Skeletal muscle tissue (tissue), 4 donors: Measurements from ENCODE around the gene PRKCE. TPM values are rescaled to one million over a fixed set of nuclear protein-coding genes. Genes with fewer than 3 reads are reported as not detected.
"Not testable (repeated sequence)": the region's sequence is repeated elsewhere in the genome, so short reads cannot be mapped to it uniquely, and the experiment has no call there.

ENCODE experiments used
- H3K27ac ChIP-seq: one replicate; pipeline ENCODE4 v1.7.0; 2013; ENCODE audit warnings: mild to moderate bottlenecking, low read depth, low read length, inconsistent platforms
- H3K27me3 ChIP-seq, 3 donors: one replicate each; pipeline ENCODE4 v1.7.0; 2013; ENCODE audit warnings: low read length in 3 of 3; ENCODE audit not compliant: control insufficient read depth in 3 of 3, insufficient read depth in 3 of 3
- H3K36me3 ChIP-seq, 3 donors: one replicate each; pipeline ENCODE4 v1.7.0; 2013; ENCODE audit warnings: low read length in 3 of 3; ENCODE audit not compliant: control insufficient read depth in 3 of 3, insufficient read depth in 3 of 3
- H3K4me1 ChIP-seq, 3 donors: one replicate each; pipeline ENCODE4 v1.7.0; 2013; ENCODE audit warnings: low read length in 3 of 3, mild to moderate bottlenecking in 3 of 3; ENCODE audit not compliant: control insufficient read depth in 3 of 3, insufficient read depth in 3 of 3
- H3K4me3 ChIP-seq, 3 donors: one replicate each; pipeline ENCODE4 v1.7.0; 2013; ENCODE audit warnings: low read length in 3 of 3
- H3K9ac ChIP-seq, 3 donors: one replicate each; pipeline ENCODE4 v1.7.0; 2013; ENCODE audit warnings: low read length in 3 of 3, mild to moderate bottlenecking in 3 of 3, moderate library complexity in 2 of 3, low read depth in 1 of 3
- H3K9me3 ChIP-seq, 3 donors: one replicate each; pipeline ENCODE4 v1.7.0; 2013; ENCODE audit warnings: low read length in 3 of 3; ENCODE audit not compliant: control insufficient read depth in 3 of 3
- total RNA-seq: library from RNA; depleted of rRNA; stranded (reverse); fragments of >200 nt; gene quantifications from one replicate; pipeline ENCODE4 v1.2.3, GENCODE V29; 2014
- donor health status: Osteomylitis.

Gene PRKCE
- total RNA-seq, 1 donor from 2014 or later: 9.4 TPM

DNA sequence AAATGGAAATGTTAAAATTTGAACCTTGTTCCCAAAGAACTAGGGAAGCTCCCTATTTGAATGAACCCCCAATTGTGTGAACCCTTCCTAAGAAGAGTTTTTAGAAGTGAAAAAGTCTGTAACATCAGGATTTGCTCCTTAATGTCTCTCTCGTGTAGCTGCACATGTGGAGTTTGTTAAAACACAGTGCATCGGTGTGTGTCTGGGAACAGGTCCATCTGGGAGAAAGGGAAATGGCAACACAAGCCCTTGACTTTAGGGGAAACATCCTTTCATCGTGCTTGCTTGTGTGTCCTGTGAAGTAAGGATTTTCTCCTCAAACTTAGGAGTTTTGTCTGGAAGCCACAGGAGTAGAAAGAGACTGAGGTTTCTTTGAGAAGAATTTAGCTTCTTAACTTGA is 203.9 kb downstream of the PRKCE start:
- H3K4me3 ChIP-seq: no peak overlapping the region
- H3K27me3 ChIP-seq: no peaks in the 10 kb centered on the region
- no peaks in the 10 kb centered on the region for H3K36me3 ChIP-seq
- no peaks in the 10 kb centered on the region for H3K9me3 ChIP-seq
- no peak overlapping the region for H3K9ac ChIP-seq
- H3K4me1 ChIP-seq: peaks cover 5 to 7% (median 6%) of the 10 kb centered on the region in 3 donors
- no peak overlapping the region for H3K27ac ChIP-seq

DNA sequence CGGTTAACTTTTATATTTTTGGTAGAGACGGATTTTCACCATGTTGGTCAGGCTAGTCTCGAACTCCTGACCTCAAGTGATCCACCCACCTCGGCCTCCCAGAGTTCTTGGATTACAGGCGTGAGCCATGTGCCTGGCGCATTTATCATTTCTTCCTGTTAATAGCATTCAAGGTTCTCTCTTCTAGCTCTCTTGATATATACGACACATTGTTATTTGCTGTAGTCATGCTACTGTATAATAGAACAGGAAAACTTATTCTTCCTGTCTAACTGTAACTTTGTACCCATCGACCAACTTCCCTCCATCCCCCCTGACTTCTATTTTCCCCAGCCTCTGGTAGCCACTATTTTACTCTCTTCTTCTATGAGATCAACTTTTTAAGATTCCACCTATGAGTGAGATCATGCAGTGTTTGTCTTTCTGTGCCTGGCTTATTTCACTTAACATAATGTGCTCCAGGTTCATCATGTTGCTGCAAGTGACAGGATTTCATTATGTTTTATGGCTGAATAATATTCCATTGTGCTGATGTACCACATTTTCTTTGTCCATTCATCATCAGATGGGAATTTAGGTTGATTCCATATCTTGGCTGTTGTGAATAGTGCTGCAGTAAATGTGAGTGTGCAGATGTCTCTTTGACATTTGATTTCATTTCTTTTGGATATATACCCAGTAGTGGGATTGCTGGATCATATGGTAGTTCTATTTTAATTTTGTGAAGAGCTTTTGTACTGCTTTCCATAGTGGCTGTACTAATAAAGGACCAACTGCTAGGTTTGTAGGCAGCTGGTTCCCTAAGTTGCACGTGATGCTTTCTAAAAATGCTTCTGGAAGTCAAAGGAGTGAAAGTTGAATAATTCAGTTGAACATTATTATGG is 205.2 kb downstream of the PRKCE start:
- H3K27ac ChIP-seq: no peak overlapping the region
- H3K4me3 ChIP-seq: no peak overlapping the region
- no peaks in the 10 kb centered on the region for H3K27me3 ChIP-seq
- H3K4me1 ChIP-seq: peaks cover 4 to 12% (median 6%) of the 10 kb centered on the region in 3 donors
- no peaks in the 10 kb centered on the region for H3K36me3 ChIP-seq
- no peak overlapping the region for H3K9ac ChIP-seq
- no peaks in the 10 kb centered on the region for H3K9me3 ChIP-seq

DNA sequence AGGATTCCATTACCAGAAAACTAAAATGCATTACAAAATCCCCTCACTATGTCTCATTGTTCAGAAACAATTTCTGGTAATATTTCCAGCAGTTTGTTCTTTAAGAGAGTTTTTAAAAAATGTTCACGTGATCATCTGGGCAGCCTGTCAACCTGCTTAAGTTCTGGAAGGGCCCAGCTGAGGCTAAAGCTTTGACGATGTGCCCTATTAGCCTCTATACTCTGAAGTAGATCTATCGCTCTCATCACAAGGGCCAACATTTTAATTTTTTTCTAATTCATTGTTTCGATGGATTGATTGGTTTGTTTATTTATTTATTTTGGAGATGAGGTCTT is 205.8 kb downstream of the PRKCE start:
- Histone ChIP-seq H3K9me3 (no peaks in the 10 kb centered on the region), H3K27ac (no peak overlapping the region), H3K27me3 (no peaks in the 10 kb centered on the region), H3K4me3 (no peak overlapping the region), H3K4me1 (peaks cover 0 to 12% (median 3%) of the 10 kb centered on the region in 3 donors), H3K36me3 (no peaks in the 10 kb centered on the region), H3K9ac (no peak overlapping the region)

DNA sequence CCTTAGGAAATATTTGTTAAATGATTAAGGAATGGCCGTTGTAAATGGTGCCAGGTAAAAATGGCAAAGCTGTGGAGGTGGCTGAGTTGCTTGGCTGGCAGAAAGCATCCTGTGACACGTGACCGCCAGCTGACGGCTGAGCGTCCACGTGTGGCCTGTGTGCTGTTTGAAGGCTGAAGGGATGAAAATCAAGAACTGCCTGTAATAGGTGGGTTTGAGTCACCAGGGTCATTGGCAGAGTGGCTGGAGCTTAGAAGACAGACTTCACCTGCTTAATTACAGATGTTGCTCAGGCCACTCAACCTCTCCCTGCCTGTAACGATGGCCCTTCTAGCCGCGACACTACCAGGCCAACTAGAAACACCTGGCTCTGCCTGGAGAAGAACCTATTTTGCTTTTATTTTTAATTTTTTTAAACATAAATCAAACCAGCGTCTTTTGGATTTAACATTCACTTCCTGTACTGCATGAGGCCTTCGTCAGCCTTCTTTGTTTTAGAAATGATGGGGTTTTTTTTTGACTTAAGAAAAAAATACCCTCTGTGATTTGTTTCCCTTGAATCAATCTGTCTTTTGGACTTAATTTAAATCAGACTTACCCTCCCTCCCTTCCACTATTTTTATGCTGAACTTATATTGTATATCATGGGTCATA is 206.5 kb downstream of the PRKCE start:
- Histone ChIP-seq H3K9ac (no peak overlapping the region), H3K36me3 (no peaks in the 10 kb centered on the region), H3K4me1 (peaks cover 0 to 14% (median 3%) of the 10 kb centered on the region in 3 donors), H3K27me3 (no peaks in the 10 kb centered on the region), H3K9me3 (no peaks in the 10 kb centered on the region), H3K27ac (no peak overlapping the region), H3K4me3 (no peak overlapping the region)

DNA sequence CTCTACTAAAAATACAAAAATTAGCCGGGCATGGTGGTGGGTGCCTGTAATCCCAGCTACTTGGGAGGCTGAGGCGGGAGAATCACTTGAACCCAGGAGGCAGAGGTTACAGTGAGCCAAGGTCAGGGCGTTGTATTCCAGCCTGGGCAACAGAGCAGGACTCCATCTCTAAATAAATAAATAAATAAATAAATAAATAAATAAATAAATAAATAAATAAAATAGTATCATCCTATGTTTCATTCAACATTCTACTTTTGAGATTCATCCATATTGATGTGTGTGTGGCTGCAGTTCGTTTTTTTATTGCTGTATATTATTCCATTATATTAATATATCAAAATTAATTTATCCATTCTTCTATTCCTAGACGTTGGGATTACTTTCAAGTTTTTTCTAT is 207.4 kb downstream of the PRKCE start:
- H3K27ac ChIP-seq, H3K36me3 ChIP-seq, H3K4me3 ChIP-seq, H3K9ac ChIP-seq, H3K27me3 ChIP-seq, H3K9me3 ChIP-seq: not testable (repeated sequence)
- H3K4me1 ChIP-seq: peaks cover 0 to 15% (median 3%) of the 10 kb centered on the region in 3 donors

DNA sequence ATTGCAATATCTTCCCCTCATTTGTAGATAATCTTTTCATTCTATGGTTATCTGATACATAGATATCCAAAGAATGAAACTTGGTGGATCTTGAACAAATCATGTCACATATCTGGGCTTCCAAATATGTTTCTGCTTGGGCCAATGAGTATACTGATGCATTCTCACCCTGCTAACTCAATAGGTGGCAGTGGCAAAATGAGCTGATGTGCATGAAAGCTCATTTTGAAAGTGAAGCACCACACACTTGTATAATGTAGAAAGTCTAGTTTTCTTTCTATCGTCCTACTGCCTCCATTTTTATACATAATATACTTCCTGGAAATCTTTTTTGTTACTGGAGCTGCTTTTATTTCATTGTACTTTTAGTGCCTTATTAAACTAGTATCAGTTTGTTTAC is 208.2 kb downstream of the PRKCE start:
- H3K9ac ChIP-seq: no peak overlapping the region
- H3K4me3 ChIP-seq: no peak overlapping the region
- peaks cover 0 to 15% (median 3%) of the 10 kb centered on the region in 3 donors for H3K4me1 ChIP-seq
- no peaks in the 10 kb centered on the region for H3K36me3 ChIP-seq
- peak overlapping the region; percentile 46 for H3K27ac ChIP-seq
- H3K9me3 ChIP-seq: no peaks in the 10 kb centered on the region
- no peaks in the 10 kb centered on the region for H3K27me3 ChIP-seq

DNA sequence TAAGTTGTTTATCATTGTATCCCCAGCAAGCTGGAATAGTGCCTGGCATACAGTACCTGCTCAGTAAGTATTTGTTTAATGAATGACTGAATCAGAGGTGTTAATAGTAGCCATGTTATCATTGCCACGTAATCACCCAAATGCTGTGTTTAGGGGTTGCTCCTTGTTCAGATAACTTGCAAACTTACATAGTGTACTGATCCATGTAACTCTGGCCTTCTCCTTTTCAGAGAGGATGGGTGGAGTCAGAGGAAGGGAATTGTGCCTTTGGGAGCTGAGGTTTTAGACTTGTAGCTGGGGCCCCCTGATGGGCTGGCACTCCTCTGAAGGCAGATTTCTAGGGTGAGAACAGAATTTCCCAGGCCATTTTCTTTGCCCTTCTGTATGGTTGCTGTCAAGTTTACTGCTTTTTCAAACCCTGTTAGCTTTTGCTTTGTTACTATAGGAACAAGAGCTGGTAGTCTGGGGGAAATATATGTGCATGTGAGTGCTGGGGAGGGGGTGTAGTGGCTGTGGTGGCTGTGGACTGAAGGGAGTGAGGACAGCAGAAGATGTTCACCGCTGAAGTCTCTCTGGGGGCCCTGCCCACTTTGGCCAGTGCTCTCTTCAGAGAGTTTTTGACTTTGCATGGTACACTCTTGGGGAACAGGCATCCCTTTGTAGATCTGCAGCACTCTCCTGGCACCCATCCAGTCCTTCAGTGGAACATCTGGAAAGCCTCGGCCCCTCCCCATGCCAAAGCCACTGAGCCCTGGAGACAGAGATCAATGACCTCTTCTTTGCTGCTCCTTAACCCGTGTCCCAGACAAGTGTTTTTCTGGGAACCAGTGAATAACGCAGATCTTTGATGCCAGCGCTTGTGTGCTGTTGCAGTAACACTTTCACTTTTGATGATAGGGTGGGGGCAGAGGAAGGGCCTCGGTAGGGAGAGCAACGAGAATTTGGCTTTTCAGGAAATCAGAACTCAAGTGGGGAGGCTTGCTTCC is 209.0 kb downstream of the PRKCE start:
- Histone ChIP-seq H3K27ac (peak overlapping the region; percentile 46), H3K9me3 (no peaks in the 10 kb centered on the region), H3K4me1 (peaks cover 0 to 15% (median 2%) of the 10 kb centered on the region in 3 donors), H3K36me3 (no peaks in the 10 kb centered on the region), H3K4me3 (peak overlapping the region in 2 of 3 donors; percentile 33 to 42), H3K9ac (peak overlapping the region in 2 of 3 donors; percentile 7 to 17), H3K27me3 (no peaks in the 10 kb centered on the region)

DNA sequence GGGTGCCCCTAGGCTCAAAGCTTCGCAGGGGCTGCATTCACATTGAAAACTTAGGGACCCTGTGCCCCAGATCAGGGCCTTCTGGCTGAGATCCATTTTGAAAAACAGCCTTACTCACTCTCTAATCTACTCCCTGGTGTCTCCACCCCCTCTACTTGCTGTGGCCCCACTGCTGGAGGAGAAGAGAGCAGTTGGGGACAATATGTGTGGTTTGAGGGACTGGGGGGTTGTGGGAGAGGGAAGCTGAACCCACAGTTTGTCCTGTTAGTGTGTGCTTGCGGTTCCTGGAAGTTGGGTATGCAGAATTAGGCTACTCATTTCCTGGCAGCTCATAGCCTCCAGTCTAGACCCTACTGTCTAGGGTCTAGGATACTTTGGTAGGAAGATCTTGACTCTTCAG is 211.4 kb downstream of the PRKCE start:
- Histone ChIP-seq H3K27me3 (no peaks in the 10 kb centered on the region), H3K36me3 (no peaks in the 10 kb centered on the region), H3K9ac (no peak overlapping the region), H3K9me3 (no peaks in the 10 kb centered on the region), H3K4me1 (peaks cover 0 to 15% (median 0%) of the 10 kb centered on the region in 3 donors), H3K4me3 (no peak overlapping the region), H3K27ac (no peak overlapping the region)

DNA sequence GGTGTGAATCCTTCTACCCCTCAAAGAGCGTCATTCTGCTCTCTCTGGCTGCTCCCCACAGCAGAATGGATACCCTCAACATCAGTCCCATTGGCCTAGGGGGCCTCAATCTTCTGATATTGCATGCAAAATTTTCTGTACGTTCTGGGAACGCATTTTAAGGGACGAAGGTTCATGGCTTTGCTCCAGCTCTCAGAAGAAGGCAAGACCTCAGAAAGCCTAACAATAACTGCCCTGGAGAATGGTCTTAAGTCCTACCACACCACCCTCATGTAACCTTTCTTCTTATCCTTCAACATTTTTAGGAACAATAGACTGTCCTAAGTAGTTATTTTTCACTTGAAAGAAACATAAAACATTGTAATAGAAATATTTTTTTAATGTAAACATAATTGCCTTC is 212.6 kb downstream of the PRKCE start:
- H3K4me3 ChIP-seq: no peak overlapping the region
- no peaks in the 10 kb centered on the region for H3K9me3 ChIP-seq
- no peaks in the 10 kb centered on the region for H3K27me3 ChIP-seq
- H3K9ac ChIP-seq: no peak overlapping the region
- no peaks in the 10 kb centered on the region for H3K36me3 ChIP-seq
- H3K27ac ChIP-seq: no peak overlapping the region
- H3K4me1 ChIP-seq: peaks cover 0 to 15% (median 0%) of the 10 kb centered on the region in 3 donors
